Muscle layer of duodenum (tissue), 2 donors: ENCODE data around the gene PRKAG3.

ENCODE experiments used
- H3K27ac ChIP-seq: one replicate; pipeline ENCODE4 v1.7.0; 2013; ENCODE audit warnings: mild to moderate bottlenecking, low read length
- H3K27me3 ChIP-seq: one replicate; pipeline ENCODE4 v1.7.0; 2013; ENCODE audit warnings: low read depth, mild to moderate bottlenecking, control low read depth, low read length
- H3K36me3 ChIP-seq, 2 donors: one replicate each; pipeline ENCODE4 v1.7.0; 2013; ENCODE audit warnings: low read length in 2 of 2, control low read depth in 1 of 2, mild to moderate bottlenecking in 1 of 2; ENCODE audit not compliant: insufficient read depth in 2 of 2, control insufficient read depth in 1 of 2
- H3K4me1 ChIP-seq, 2 donors: one replicate each; pipeline ENCODE4 v1.7.0; 2013; ENCODE audit warnings: low read length in 2 of 2, mild to moderate bottlenecking in 2 of 2, control low read depth in 1 of 2, moderate library complexity in 1 of 2; ENCODE audit not compliant: insufficient read depth in 2 of 2, control insufficient read depth in 1 of 2
- H3K4me3 ChIP-seq, 2 donors: one replicate each; pipeline ENCODE4 v1.7.0; 2013; ENCODE audit warnings: low read length in 2 of 2, low read depth in 1 of 2, mild to moderate bottlenecking in 1 of 2
- H3K9me3 ChIP-seq, 2 donors: one replicate each; pipeline ENCODE4 v1.7.0; 2013; ENCODE audit warnings: low read length in 2 of 2, control low read depth in 1 of 2, mild to moderate bottlenecking in 1 of 2; ENCODE audit not compliant: control insufficient read depth in 1 of 2
- donor health status: healthy.

The PRKAG3 gene

GRCh38 chr2:218831378-218831990 is at the start of gene PRKAG3:
PRKAG3 (minus strand) TSS chr2:218831803.
- Histone ChIP-seq H3K27ac (no peak within 1 kb of the TSS), H3K4me1 (peaks cover 0 to 11% of the 10 kb centered on the region in 2 donors), H3K9me3 (no peaks in the 10 kb centered on the region), H3K4me3 (no peak within 1 kb of the TSS), H3K36me3 (no peaks in the 10 kb centered on the region), H3K27me3 (no peaks in the 10 kb centered on the region)

- Histone ChIP-seq H3K4me1 (peaks cover 0 to 21% of the 10 kb centered on the region in 2 donors), H3K9me3 (no peaks in the 10 kb centered on the region), H3K27ac (no peak overlapping the region), H3K27me3 (peaks cover 54% of the 10 kb centered on the region), H3K36me3 (no peaks in the 10 kb centered on the region), H3K4me3 (no peak overlapping the region)
Measured at GRCh38 chr2:218880859-218881594, 49.4 kb upstream of the PRKAG3 start.

- Histone ChIP-seq H3K4me3 (peak within 1 kb of the TSS in 1 of 2 donors; percentile 39), H3K4me1 (peaks cover 0 to 21% of the 10 kb centered on the region in 2 donors), H3K27ac (no peak within 1 kb of the TSS), H3K27me3 (peaks cover 54% of the 10 kb centered on the region), H3K9me3 (no peaks in the 10 kb centered on the region), H3K36me3 (no peaks in the 10 kb centered on the region)
Measured at GRCh38 chr2:218880102-218880858, 48.7 kb upstream of the PRKAG3 start, which contains the start of gene WNT10A. WNT10A (plus strand) TSS chr2:218880852; CDS start chr2:218880996, 144 bp downstream.

GRCh38 chr2:218879776-218880101 is 48.1 kb upstream of the PRKAG3 start:
- Histone ChIP-seq H3K27me3 (peaks cover 55% of the 10 kb centered on the region), H3K36me3 (no peaks in the 10 kb centered on the region), H3K9me3 (no peaks in the 10 kb centered on the region), H3K4me1 (peaks cover 0 to 21% of the 10 kb centered on the region in 2 donors), H3K4me3 (peak overlapping the region in 1 of 2 donors; percentile 39), H3K27ac (no peak overlapping the region)

- Histone ChIP-seq H3K4me3 (no peak overlapping the region), H3K27ac (no peak overlapping the region)
Measured at GRCh38 chr2:218878926-218879761, 47.5 kb upstream of the PRKAG3 start.

GRCh38 chr2:218878486-218878885 is 46.9 kb upstream of the PRKAG3 start:
- no peak overlapping the region for H3K27ac ChIP-seq
- peaks cover 0 to 17% of the 10 kb centered on the region in 2 donors for H3K4me1 ChIP-seq
- H3K9me3 ChIP-seq = no peaks in the 10 kb centered on the region
- no peak overlapping the region for H3K4me3 ChIP-seq
- H3K27me3 ChIP-seq = peaks cover 66% of the 10 kb centered on the region
- no peaks in the 10 kb centered on the region for H3K36me3 ChIP-seq

More at GRCh38 chr2:218878926-218879761, 47.5 kb upstream of the PRKAG3 start:
- H3K36me3 ChIP-seq = no peaks in the 10 kb centered on the region
- H3K9me3 ChIP-seq = no peaks in the 10 kb centered on the region
- H3K27me3 ChIP-seq = peaks cover 61% of the 10 kb centered on the region
- peaks cover 0 to 21% of the 10 kb centered on the region in 2 donors for H3K4me1 ChIP-seq

GRCh38 chr2:218877891-218878290 is 46.3 kb upstream of the PRKAG3 start:
- H3K4me3 ChIP-seq = no peak overlapping the region
- peaks cover 68% of the 10 kb centered on the region for H3K27me3 ChIP-seq
- no peaks in the 10 kb centered on the region for H3K9me3 ChIP-seq
- no peak overlapping the region for H3K27ac ChIP-seq
- peaks cover 0 to 18% of the 10 kb centered on the region in 2 donors for H3K4me1 ChIP-seq
- H3K36me3 ChIP-seq = no peaks in the 10 kb centered on the region

GRCh38 chr2:218877331-218877730 is 45.7 kb upstream of the PRKAG3 start:
- no peaks in the 10 kb centered on the region for H3K9me3 ChIP-seq
- H3K36me3 ChIP-seq = no peaks in the 10 kb centered on the region
- H3K4me1 ChIP-seq = peaks cover 0 to 17% of the 10 kb centered on the region in 2 donors
- peaks cover 69% of the 10 kb centered on the region for H3K27me3 ChIP-seq
- H3K27ac ChIP-seq = no peak overlapping the region
- H3K4me3 ChIP-seq = no peak overlapping the region

- Histone ChIP-seq H3K27ac (no peak overlapping the region), H3K27me3 (peaks cover 71% of the 10 kb centered on the region), H3K4me3 (no peak overlapping the region), H3K9me3 (no peaks in the 10 kb centered on the region), H3K36me3 (no peaks in the 10 kb centered on the region), H3K4me1 (peaks cover 0 to 23% of the 10 kb centered on the region in 2 donors)
Measured at GRCh38 chr2:218876562-218877219, 45.1 kb upstream of the PRKAG3 start.

GRCh38 chr2:218875692-218876246 is 44.2 kb upstream of the PRKAG3 start:
- H3K27me3 ChIP-seq = peaks cover 70% of the 10 kb centered on the region

More at GRCh38 chr2:218875692-218876246, 44.2 kb upstream of the PRKAG3 start:
- no peak overlapping the region for H3K27ac ChIP-seq
- H3K4me3 ChIP-seq = no peak overlapping the region
- H3K4me1 ChIP-seq = peaks cover 0 to 29% of the 10 kb centered on the region in 2 donors
- H3K9me3 ChIP-seq = no peaks in the 10 kb centered on the region
- no peaks in the 10 kb centered on the region for H3K36me3 ChIP-seq
